Fibroblast of the conjunctiva (primary cell): ENCODE results near the gene DNAJB5.
"Not testable (repeated sequence)": the region's sequence is repeated elsewhere in the genome, so short reads cannot be mapped to it uniquely, and the experiment has no call there.

Source experiments
- DNase-seq: peaks from one replicate; pipeline ENCODE4 v3.0.0-alpha.2; 2010; ENCODE audit warnings: low read depth

Gene DNAJB5

GRCh38 chr9:34989003-34989945, at the start of gene DNAJB5:
DNAJB5 (plus strand) TSS chr9:34989745; CDS start chr9:34990631, 886 bp downstream.
- DNase-seq: peak; percentile 99

GRCh38 chr9:34939989-34940388, 49.6 kb upstream of the DNAJB5 start:
- not testable (repeated sequence) for DNase-seq

- DNase-seq: no peak
Measured at GRCh38 chr9:34948451-34948850, 41.1 kb upstream of the DNAJB5 start.

- DNase-seq: no peak
Measured at GRCh38 chr9:34954225-34954624, 35.3 kb upstream of the DNAJB5 start.

GRCh38 chr9:34956066-34956465, 33.5 kb upstream of the DNAJB5 start:
- DNase-seq: not testable (repeated sequence)

GRCh38 chr9:34956648-34957047, 32.9 kb upstream of the DNAJB5 start:
- DNase-seq: no peak

GRCh38 chr9:34957492-34958410, 31.8 kb upstream of the DNAJB5 start, which contains the start of gene PHF24:
PHF24 (plus strand) TSS chr9:34958285; CDS start chr9:34971299, 13,014 bp downstream.
- no peak for DNase-seq

- DNase-seq: no peak
Measured at GRCh38 chr9:34958411-34958982, 31.0 kb upstream of the DNAJB5 start.

GRCh38 chr9:34959461-34959860, 30.1 kb upstream of the DNAJB5 start:
- no peak for DNase-seq

GRCh38 chr9:34961574-34962490, 27.7 kb upstream of the DNAJB5 start:
- no peak for DNase-seq

GRCh38 chr9:34962546-34962945, 27.0 kb upstream of the DNAJB5 start:
- no peak for DNase-seq

- no peak for DNase-seq
Measured at GRCh38 chr9:34963552-34963951, 26.0 kb upstream of the DNAJB5 start.

GRCh38 chr9:34964458-34964857, 25.1 kb upstream of the DNAJB5 start:
- DNase-seq: no peak

- DNase-seq: no peak
Measured at GRCh38 chr9:34971146-34971811, 18.3 kb upstream of the DNAJB5 start.

- DNase-seq: no peak
Measured at GRCh38 chr9:34974664-34975063, 14.9 kb upstream of the DNAJB5 start.

- DNase-seq: no peak
Measured at GRCh38 chr9:34976441-34976840, 13.1 kb upstream of the DNAJB5 start.

GRCh38 chr9:34976992-34977391, 12.6 kb upstream of the DNAJB5 start:
- DNase-seq: no peak

- no peak for DNase-seq
Measured at GRCh38 chr9:34980181-34980761, 9.3 kb upstream of the DNAJB5 start.

GRCh38 chr9:34982361-34982760, 7.2 kb upstream of the DNAJB5 start:
- no peak for DNase-seq

GRCh38 chr9:34983209-34983608, 6.3 kb upstream of the DNAJB5 start:
- DNase-seq: no peak
